ENCODE measurements around the gene DHRS7B. TPM values are rescaled to one million over a fixed set of nuclear protein-coding genes. Genes with fewer than 3 reads are reported as not detected.
"Not testable (repeated sequence)": the region's sequence is repeated elsewhere in the genome, so short reads cannot be mapped to it uniquely, and the experiment has no call there.

DHRS7B gene
- total and polyA plus RNA-seq, 12 donors = 17.1 to 48.6 (median 27.3) TPM

GRCh38 chr17:21113049-21113690, 13.6 kb upstream of the DHRS7B start:
- 60 to 73% methylated on average over 5 of the region's 5 CpGs for WGBS, 2 donors

DNA sequence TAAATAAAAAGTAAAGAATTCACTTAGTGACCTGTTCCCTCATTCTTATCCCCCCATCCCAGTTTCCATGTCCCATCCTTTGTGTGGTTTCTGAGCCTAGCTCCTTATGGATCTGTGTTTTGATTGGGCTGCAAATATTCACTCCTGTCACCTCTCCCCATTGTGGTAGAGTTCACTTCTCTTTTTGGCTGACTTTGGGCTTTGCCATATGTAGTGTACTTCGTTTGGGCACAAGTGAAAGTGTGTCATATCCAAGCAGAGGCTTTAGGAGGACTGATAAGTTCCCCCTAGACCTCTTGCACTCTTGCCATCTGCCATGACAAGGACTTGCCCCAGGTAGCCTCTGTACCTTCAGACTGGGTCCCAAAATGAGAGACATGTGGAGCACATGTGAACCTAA, 13.0 kb upstream of the DHRS7B start:
- Histone ChIP-seq H3K27ac (no peak overlapping the region), H3K4me1 (no peaks in the 10 kb centered on the region), H3K27me3 (no peaks in the 10 kb centered on the region), H3K4me3 (no peak overlapping the region), H3K9me3 (no peaks in the 10 kb centered on the region), H3K36me3 (no peaks in the 10 kb centered on the region)
- intact Hi-C loops (cut with DNase I) = loop anchor here in 2 of 10 donors (10.0 kb wide), 2 partner anchors 341 to 401 kb away; no protein-coding TSS in a partner anchor
- ATAC-seq = no peak
- 46 to 50% methylated on average over 1 of the region's 1 CpG for WGBS, 2 donors
- TF ChIP-seq CTCF (IDR thresholded peaks at IDR 0.05) = no peak
- no peak for DNase-seq

More at GRCh38 chr17:21113049-21113690, 13.6 kb upstream of the DHRS7B start:
- H3K4me1 ChIP-seq = no peaks in the 10 kb centered on the region
- H3K4me3 ChIP-seq = no peak overlapping the region
- no peak for DNase-seq
- ATAC-seq = no peak
- no peak for TF ChIP-seq CTCF (IDR thresholded peaks at IDR 0.05)
- H3K36me3 ChIP-seq = no peaks in the 10 kb centered on the region
- intact Hi-C loops (cut with DNase I) = loop anchor here in 2 of 10 donors (10.0 kb wide), 2 partner anchors 342 to 402 kb away; no protein-coding TSS in a partner anchor
- H3K27me3 ChIP-seq = no peaks in the 10 kb centered on the region
- H3K27ac ChIP-seq = no peak overlapping the region
- no peaks in the 10 kb centered on the region for H3K9me3 ChIP-seq

- not testable (repeated sequence) for H3K27ac ChIP-seq
These were observed 12.0 kb upstream of the DHRS7B start for GRCh38 chr17:21114791-21115190.

DNA sequence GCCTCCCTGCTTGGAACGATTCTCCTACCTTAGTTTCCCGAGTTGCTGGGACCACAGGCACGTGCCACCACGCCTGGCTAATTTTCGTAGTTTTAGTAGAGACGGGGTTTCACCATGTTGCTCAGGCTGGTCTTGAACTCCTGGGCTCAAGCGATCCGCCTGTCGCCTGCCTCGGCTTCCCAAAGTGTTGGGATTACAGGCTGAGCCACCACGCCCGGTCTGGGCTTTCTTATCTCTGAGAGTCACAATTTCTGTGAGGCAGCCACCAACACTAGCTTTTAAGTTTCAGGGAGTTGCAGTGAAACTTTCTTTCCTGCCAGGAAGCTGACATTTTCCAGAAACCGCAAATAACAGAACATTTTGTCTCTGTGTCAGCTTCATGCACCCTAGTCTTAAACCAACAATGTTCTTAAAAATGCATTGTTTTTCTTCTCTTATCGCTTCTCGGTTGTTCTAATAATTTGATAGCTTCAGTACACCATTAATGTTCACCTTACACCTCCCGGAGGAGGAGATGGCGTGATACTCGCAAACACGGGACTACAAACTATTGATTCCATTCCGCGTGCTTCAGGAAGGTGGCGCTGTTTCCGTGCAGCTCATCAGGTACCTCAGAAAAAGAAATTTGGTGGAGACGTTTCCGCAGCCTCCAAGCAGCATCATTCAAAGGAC, 7.4 kb upstream of the DHRS7B start:
- peaks cover 0 to 4% (median 0%) of the 10 kb centered on the region in 7 donors for H3K27me3 ChIP-seq
- peak; percentile 63 to 87 (median 83) for TF ChIP-seq CTCF (IDR thresholded peaks at IDR 0.05)
- H3K9me3 ChIP-seq = no peaks in the 10 kb centered on the region
- DNase-seq = peak; percentile 45 to 76
- intact Hi-C loops (cut with DNase I) = loop anchor here in 8 of 10 donors (2.0 to 10.0 kb wide), 5 partner anchors 77 to 395 kb away; partner anchors contain the start of gene USP22 (in 1 of the 8)
- H3K36me3 ChIP-seq = no peaks in the 10 kb centered on the region
- WGBS, 2 donors = 31 to 34% methylated on average over 25 of the region's 25 CpGs
- H3K4me3 ChIP-seq = peak overlapping the region in 3 of 10 donors; percentile 8 to 23 (median 17)
- H3K27ac ChIP-seq = peak overlapping the region in 5 of 10 donors; percentile 10 to 55 (median 21)
- peak; percentile 67 to 93 (median 78) for ATAC-seq
- H3K4me1 ChIP-seq = peaks cover 0 to 22% (median 7%) of the 10 kb centered on the region in 9 donors

More at GRCh38 chr17:21114791-21115190, 12.0 kb upstream of the DHRS7B start:
- intact Hi-C loops (cut with DNase I) = loop anchor here in 7 of 10 donors (5.0 to 10.0 kb wide), 4 partner anchors 340 to 400 kb away; no protein-coding TSS in a partner anchor
- 77 to 85% methylated on average over 4 of the region's 4 CpGs for WGBS, 2 donors
- not testable (repeated sequence) for H3K27me3 ChIP-seq, H3K4me1 ChIP-seq, H3K36me3 ChIP-seq, H3K4me3 ChIP-seq, ATAC-seq, H3K9me3 ChIP-seq, DNase-seq

Data from heart right ventricle (tissue), 16 donors.